Stimulated activated CD4-positive, alpha-beta T cell treated with anti-CD3 and anti-CD28 coated beads, Interleukin-1b, Interleukin-23, amount 100 ng/mL, for 4 hours (primary cell): ENCODE results near the gene WRNIP1.

Source experiments
- DNase-seq, 2 donors: peaks; one replicate each; pipeline ENCODE4 v3.0.0-alpha.2; 2020; ENCODE audit warnings: low read depth in 2 of 2

WRNIP1 gene

DNA sequence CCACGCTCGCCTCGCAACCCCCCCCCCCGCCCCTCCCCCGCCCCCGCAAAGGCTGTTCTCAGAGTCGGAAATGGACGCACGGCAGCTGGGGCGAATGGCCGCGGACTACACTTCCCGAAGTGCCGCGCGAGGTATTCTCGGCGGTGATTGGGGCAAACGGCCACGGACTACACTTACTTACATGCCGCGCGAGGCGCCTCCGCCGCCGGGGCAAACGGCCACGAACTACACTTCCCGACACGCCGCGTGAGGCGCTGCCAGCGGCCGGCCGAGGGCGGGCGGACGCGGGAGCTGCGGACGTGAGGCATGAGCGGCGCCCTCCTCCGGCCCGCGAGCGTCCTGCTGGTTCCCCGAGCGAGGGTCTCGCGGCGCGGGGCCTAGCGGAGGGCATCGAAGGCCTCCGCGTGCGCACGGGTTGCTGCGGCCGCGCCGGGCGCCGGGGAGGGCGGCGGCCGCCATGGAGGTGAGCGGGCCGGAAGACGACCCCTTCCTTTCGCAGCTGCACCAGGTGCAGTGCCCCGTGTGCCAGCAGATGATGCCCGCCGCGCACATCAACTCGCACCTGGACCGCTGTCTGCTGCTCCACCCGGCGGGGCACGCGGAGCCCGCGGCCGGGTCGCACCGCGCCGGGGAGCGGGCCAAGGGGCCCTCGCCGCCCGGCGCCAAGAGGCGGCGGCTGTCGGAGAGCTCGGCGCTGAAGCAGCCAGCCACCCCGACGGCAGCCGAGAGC is at the start of gene WRNIP1:
WRNIP1 (plus strand) TSS at position 228 of the 730 bp plus-strand sequence; CDS start at position 458, 230 bp downstream.
- peak; percentile 88 to 91 for DNase-seq

DNA sequence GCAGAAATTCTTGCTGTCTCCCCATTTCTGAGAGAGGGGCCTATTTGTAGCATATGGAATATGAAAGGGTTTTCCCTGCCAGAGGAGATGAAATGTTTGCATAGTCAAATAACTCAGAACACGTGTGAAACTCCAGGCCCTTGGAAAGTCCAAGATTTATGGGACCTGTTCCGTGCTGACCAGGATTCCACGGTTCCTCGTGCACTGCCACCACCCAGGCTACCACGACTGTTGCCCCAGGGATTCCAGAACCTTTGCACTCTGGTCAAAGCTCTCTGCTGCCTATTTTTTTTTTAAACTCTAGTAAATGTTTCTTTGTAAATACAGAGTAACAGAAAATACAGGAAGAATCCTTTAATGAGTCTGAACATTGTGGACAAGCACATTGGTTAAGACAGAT is 49.5 kb upstream of the WRNIP1 start:
- DNase-seq: no peak

DNA sequence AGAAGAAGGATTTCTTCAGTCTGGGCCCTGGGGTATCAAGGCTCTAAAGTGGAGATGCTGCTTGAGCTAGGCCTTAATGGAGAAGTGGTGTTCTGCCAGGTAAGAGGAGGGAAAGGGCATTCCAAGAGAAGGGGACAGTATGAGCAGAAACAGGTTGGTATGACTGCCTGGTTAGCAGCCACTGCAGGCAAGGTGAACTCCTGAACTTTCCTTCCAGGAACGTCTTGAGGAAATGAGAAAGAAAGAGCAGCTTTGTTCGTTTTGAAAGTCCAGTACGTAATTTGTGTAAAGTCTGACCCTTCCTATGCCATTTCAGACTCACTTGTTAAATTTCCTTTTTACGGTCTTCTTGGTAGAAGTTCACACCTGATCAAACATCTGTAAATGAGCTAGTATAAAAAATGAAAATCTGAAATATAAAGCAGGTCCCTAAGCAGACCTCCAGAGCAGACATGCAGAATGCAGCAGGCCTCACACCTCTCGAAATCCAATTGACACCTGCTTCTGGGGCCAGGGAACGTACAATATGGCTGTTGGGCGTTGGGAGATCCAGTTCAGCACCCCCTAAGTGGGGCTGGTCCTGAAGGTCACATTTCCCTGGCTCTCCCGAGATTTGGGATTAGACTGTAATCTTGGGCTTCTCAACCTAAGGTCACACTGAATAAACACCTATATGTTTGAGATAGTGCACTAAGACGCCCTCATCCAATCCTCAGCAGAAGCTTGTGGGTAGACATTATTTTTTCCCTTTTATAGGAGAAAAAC is 48.1 kb upstream of the WRNIP1 start:
- DNase-seq: no peak

DNA sequence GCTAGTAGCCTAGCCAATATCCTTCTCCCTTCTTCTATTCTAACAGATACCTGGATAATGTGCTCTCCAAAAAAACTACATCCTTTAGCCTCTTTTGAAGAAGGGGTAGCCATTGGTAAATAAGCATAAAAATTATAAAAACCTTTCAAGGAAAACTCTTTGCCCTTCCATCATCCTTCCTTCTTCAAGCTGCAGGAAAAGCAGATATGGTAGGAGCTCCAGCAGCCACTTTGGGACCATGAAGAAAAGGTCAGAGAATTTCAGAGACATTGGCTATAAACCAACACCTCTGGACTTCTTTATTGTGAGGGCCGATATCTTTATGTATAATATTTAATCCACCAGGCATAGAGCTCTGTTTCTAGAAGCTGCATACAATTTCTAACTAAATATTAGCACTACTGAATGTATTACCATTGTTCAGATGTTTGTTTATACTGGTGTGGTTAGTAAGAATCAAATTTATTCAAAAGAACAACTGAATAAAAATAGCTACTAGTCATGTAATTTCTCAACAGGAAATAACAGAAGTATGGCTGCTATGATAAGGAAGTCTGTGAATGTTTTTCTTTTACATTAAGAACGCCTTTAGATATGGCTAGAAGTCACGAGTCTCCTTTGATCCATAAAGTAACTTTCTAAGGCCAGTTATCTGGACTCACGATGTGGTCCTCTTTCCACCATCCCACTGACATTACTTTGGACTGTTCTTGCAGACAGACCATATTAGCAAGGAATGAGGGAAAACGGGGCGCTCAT is 46.7 kb upstream of the WRNIP1 start:
- no peak for DNase-seq

DNA sequence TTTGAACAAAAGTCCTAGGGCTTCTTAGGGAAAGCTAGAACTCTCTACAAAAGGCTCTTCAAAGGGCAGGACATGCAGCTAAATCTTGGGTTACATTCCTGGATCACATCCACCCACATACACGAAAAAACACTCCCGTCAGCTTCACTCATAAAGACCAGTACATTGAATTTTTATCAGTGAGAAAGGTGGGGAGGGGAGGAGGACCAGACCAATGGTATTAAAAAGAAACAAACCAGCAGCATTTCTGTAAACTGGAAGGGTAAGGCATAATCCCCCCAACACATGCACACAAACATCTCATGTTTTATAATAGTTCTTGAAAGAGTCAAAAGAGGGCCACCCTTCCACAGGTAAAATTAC is 46.1 kb upstream of the WRNIP1 start:
- DNase-seq: no peak

DNA sequence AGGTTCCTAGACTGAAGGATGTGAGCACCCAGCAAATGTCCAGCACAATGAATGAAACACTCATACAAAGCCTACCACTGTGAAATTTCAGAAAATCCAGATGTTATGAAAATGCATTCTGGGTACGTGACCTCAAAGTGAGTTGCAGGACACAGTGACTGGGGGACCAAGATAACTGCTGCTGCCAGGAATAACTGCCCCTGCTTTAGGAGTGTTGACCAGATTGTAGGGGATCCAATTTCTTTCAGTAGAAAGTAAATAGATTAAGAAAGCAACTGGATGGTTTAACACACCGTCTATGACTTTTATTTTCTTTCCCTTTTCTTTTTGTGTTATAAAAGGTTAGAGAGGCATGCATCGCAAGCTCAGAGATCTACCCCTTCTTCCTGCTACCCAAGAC is 44.0 kb upstream of the WRNIP1 start:
- DNase-seq: no peak

DNA sequence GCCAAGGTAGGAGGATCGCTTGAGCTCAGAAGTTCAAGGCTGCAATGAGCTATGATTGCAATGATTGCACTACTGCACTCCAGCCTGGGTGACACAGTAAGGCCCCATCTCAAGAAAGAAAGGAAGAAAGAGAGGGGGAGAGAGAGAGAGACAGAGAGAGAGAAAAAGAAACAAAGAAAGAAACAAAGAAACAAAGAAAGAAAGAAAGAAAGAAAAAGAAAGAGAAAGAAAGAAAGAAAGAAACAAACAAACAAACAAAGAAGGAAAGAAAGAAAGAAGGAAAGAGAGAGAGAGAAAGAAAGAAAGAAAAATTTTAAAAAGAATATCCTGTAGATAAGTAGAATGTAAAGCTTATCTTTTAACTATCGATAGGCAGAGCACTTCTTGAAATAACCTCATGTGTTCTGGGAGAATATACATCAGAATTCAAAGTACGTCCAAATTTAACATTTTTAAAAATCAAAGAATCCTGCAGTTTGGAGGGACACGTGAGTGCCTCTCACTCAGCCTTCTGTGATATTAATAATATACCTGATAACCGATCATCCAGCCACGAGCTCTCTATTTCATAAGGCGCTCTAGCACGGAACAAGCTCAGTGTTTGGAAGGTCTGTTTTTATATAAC is 39.7 kb upstream of the WRNIP1 start:
- DNase-seq: no peak

DNA sequence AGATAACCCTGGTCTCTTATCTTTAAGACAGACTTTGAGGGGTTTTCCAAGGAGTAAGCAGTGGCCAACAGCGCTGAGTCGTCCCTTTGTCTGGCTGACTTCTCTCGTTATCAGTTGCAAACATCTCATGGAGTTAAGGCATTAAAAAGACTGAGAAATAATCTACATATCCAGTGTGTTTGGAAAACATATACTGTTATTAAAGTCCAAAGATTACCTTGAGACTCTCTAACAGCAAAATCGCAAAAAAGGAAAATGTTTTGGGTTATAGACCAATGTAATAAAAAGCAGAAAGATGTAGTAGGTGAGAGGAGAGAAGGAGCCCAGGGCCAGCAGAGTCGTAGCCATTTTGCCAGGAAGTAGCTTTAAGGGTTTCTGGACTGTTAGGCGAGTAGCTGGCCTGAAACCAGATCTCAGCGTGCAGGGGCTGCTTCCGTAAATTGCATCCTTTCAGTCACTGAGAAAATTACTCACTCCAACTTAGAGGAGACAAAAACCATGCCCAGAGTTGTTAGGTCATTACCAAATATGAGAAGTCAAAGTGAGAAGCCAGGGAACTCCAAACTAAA is 39.1 kb upstream of the WRNIP1 start:
- DNase-seq: no peak

DNA sequence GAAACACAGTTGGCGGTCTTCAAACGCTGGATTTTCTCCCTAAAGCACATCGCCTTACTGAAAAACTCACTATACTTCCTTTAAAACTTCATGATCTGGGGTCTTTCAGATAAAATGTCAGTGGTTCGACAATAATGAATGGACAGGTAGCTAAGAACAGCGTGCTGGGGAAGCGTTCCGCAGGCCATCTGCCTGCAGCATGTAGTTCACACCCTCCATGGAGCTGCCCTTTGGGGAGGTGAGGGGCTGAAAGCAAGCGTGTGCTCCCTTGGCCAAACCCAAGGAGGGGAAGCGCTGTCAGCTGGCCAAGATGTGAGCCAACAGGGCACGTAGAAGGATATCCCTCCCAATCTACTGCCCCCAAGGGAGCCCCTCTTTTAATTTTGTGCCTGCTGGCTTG is 35.3 kb upstream of the WRNIP1 start:
- no peak for DNase-seq

DNA sequence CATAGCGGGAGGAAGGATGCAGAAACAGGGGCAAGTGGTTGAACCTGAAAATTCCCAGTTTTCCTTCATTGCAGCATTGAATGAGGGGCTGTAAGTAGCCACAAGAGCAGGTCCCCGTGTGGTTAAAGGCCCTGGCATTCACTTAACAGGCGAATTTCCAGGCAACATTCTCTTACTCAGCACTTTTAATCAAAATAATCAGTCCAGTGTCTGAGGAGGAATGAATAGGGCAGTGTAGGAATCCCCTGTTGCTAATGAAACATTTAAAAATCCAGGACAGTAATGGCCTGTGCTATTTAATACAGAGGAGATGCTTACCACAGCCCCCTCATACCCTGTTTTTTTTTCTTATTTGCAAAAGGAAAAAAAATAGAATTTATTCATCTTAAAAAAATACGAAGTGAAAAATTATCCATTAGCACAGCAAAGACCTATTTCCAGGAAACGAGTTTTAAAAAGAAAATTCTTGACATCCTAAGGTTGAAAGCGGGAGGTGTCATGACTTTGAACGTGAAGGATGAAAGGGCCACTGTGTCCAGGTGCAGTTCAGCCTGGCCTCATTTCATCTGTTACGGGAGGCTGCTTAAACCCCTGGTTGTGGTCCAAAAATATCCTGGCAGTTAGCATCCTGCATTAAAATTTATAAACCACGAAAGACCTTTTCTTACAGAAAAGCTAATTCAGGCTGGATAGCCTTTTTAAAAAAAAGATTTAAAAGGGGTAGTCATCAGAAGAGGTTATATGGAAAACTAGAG is 34.7 kb upstream of the WRNIP1 start:
- no peak for DNase-seq

DNA sequence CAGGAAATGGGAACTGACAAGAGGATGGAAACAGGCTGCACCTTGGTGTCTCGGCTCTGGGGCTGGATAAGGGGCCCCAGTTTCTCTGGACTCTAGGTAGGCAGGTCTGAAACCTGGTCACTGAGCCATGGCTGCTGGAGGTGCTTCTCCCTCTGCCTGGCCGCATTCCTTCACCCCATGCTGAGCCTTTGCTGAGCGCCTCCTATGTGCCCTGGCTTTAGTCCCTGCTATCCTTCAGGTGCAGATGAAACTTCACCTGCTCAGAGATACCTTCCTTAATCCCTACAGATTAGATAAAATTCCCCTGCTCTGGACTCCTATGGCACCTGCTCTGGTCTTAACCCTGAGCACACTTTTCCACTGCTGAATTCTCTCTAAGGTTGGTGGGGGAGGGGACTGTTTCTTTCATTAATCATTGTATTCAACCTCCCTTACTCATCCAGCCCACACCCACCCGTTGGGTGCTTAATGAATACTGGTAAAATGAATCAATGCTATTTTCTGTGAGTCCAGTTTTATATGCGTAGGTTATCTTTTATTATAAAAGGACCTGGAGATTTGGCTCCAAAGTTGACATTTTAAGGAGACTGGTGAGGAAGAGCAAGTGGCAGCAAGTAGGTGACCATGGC is 33.8 kb upstream of the WRNIP1 start:
- DNase-seq: no peak

DNA sequence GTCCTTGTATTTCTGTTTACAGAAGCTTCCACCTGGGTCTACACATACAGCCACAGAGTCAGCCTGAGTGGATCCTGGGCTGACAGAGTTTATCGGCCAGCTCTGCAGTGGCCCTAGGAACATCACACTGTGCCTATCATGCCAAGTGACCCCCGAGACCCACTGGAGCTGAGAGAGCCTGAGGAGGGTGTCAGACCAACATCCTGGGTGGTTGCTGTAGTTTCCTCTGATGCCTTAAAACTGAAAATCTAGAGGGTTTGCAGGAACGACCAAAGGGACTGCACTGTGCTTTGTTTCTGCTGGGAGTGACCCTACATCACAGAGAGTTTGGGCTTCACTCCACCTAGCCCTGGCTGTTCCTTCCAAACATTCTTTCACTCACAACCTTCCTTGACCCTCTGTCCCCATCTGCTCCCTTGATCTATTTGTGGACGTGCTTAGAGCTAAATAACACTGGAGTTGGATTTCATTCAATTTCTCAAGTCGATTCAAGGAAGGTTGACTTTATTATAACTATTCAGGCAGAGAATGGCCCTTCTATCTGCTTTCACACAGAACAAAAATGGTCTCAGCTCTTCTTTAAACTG is 32.6 kb upstream of the WRNIP1 start:
- DNase-seq: no peak

DNA sequence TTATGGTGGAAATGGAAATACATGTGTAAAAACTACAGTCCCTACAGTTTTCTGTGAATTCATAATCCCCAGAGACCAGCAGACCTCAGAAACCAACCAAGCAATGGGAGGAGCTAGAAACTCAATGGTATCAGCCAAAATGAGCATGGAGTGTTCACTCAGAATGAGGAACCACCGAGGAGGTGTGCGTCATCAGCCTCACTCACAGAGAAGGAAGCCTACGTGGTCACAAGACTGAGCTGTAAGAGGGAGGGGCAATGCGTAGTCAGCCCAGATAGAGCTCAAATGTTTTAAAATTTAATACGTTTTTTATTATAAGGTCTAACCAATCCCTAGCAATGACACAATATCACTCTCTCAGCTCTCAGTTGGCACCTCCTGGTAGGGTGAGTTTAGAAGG is 31.9 kb upstream of the WRNIP1 start:
- peak in 1 of 2 donors; percentile 7 for DNase-seq

DNA sequence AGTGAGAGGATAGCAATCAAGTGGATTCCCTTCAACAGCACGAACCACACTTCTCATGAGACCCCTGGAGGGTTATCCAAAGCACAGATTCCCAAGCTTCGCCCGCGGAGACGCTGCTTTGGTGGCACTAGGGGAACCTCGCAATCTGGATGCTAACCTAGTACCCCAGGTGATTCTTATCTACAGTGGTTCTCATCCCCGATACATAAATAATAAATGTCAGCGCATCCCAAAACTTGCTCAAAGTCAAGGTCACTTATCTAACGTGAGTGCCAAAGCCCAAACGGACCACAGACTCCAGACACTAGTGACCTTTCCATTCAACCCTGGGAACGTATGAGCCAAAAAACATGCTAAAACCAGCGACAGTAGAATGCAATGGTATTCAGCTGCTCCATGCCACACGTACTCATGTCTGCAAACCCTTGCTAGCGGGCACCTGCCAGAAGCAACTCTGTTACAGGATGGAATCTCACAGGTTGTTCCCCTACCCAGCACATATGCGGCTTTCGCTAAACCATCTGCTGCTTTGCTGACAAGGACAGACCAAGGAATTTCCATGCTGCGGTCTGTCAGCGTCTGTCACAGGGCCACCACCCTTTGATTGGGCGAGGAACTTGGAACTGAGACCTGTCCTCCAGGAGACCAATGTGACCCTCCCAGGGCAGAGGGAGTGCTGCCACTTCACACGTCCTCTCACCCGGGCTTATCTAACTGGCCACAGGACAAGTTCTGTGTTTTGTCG is 31.3 kb upstream of the WRNIP1 start:
- DNase-seq: no peak

DNA sequence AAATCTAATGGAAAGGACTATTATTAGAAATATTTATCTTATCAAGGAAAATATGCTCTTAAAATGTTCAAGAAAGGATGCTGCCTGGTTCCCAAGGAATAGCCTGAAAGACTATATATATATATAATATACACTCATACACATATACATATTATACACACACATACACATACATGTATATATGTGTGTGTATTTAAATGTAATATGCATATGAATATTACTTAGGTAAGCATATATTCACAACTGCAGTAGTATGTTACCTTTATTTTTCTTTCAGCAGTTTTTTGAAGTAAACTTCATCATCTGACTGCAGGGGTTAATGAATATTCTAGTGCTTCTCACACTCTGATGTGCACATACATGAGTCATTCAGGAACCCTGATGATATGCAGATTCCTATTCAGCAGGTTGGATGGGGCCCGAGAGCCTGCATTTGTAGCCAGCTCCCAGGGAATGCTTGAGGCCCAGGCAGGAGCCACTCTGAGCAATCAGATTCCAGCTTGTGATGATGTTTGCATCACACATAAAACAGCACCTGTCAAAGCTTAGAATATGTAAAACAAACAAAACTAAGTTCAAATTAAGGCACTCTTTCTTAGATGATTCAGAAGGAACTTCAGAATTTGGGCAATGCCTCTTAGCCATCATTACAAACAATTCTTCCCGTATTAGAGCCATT is 30.6 kb upstream of the WRNIP1 start:
- no peak for DNase-seq

DNA sequence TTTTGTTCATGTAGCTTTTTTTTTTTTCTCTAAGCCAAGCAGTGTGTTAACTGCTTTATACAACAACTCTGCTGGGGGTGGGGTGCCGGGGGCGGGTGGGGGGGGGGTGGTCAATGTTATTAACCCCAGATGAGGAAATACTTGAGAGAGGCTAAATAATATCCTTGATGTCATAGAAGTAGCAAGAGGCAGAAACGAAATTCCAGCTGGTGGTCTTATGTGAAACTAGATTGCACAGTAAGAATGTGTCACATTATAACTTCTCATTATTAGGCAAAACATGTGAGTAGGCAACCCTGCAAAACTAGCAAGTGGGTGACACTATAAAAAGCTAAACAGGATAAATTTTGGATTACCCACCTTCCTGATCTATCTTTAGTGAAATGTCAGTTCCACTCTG is 27.3 kb upstream of the WRNIP1 start:
- no peak for DNase-seq

DNA sequence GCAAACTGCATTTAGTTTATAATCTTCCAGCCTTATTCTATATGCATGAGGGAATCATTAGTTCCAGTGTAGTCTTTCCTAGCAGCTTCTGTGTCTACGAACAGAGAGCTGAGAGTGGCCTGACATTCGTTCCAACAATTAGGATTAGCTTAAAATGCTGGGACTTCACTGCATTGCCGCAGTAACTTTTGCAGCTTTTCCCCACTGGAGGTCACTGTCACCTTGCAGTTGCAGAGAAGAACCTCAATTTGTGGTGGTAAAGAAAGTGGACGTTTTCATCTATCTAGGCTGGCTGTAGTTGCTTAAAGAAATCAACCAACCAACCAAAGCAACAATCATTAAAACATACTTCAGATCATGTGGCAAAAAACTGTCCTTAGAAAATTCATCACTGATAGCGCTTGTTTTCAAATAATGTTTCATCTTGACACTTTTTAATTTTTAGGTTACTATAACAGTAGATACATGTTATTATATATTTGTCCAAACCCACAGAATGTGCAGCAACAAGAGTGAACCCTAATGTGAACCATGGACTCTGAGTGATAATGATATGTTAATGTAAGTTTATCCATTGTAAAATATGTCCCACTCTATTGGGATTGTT is 26.7 kb upstream of the WRNIP1 start:
- peak; percentile 14 to 23 for DNase-seq

DNA sequence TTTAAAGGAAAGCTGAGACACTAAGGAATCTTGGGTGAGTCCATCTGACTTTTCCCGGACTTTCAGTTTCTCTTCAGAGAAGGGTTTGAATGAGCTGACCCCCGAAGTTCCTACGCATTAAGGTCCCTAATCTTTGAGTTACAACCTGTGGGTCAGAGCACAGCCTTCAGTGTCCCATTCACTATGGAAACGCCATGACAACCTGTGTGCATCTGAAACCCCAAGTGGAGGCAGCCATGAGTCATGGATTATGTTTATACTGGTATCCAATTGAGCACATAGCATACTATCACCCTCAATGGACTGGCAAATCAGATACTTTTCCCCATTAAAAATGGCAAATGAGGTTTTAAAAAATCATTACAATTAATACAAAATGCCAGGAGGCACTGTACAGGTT is 25.9 kb upstream of the WRNIP1 start:
- no peak for DNase-seq

DNA sequence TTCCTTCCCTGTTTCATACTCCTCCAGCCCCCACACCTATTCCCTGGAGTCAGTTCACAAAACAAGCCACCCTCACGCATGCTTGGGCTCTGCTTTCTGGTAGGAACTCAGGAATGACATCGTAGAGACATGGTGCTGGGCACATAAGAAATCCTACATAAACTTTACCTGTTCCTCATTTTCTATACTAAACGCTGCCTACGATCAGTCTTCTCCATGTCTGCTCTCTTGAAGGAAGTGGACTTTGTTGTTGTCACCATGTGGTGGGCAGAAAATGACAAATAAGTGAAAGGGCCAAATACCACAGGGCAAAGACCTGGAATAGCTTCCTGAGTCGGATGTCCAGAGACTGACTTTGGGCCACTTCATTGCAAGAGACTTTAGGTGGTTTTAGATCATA is 24.6 kb upstream of the WRNIP1 start:
- DNase-seq: no peak
